ENCODE data around the gene CECR2.

GRCh38 chr22:17475318-17476230 is 106.3 kb downstream of the CECR2 start:
- no peak for TF ChIP-seq CTCF (IDR thresholded peaks at IDR 0.05)
- no peak for TF ChIP-seq POLR2A (IDR thresholded peaks at IDR 0.05; ENCODE audit: low read depth)
